GM21367 (cell line): Measurements from ENCODE around the gene WHRN.

ENCODE experiments used
- ATAC-seq: cut with Tn5 transposase; IDR thresholded peaks from one replicate; pipeline ENCODE4 v1.9.1; 2021; ENCODE audit not compliant: unreplicated experiment

The WHRN gene

GRCh38 chr9:114474425-114474824, 30.8 kb downstream of the WHRN start:
- no peak for ATAC-seq

GRCh38 chr9:114473447-114473801, 31.8 kb downstream of the WHRN start:
- no peak for ATAC-seq

- no peak for ATAC-seq
These were observed 32.4 kb downstream of the WHRN start for GRCh38 chr9:114472765-114473446.

- no peak for ATAC-seq
These were observed 34.1 kb downstream of the WHRN start for GRCh38 chr9:114471157-114471556.

- no peak for ATAC-seq
These were observed 34.7 kb downstream of the WHRN start for GRCh38 chr9:114470581-114470980.

- ATAC-seq, result no peak
These were observed 35.2 kb downstream of the WHRN start for GRCh38 chr9:114470121-114470520.

GRCh38 chr9:114469091-114469853, 36.0 kb downstream of the WHRN start:
- ATAC-seq, result no peak

GRCh38 chr9:114467910-114468309, 37.4 kb downstream of the WHRN start:
- no peak for ATAC-seq

GRCh38 chr9:114467226-114467750, 38.0 kb downstream of the WHRN start:
- ATAC-seq, result no peak

GRCh38 chr9:114465906-114466900, 39.1 kb downstream of the WHRN start:
- ATAC-seq, result no peak

GRCh38 chr9:114465417-114465816, 39.9 kb downstream of the WHRN start:
- ATAC-seq, result no peak

GRCh38 chr9:114464281-114465051, 40.8 kb downstream of the WHRN start:
- ATAC-seq, result no peak

GRCh38 chr9:114462791-114463190, 42.5 kb downstream of the WHRN start:
- ATAC-seq, result no peak

GRCh38 chr9:114461468-114461867, 43.8 kb downstream of the WHRN start:
- no peak for ATAC-seq

GRCh38 chr9:114460513-114461199, 44.6 kb downstream of the WHRN start:
- ATAC-seq, result no peak

GRCh38 chr9:114459464-114459863, 45.8 kb downstream of the WHRN start:
- ATAC-seq, result no peak

GRCh38 chr9:114456929-114457328, 48.3 kb downstream of the WHRN start:
- no peak for ATAC-seq

- ATAC-seq, result no peak
These were observed 50.6 kb downstream of the WHRN start for GRCh38 chr9:114454652-114455051.

GRCh38 chr9:114452219-114453165, 52.8 kb downstream of the WHRN start:
- ATAC-seq, result no peak
